ENCODE results near the gene EARS2.

DNA sequence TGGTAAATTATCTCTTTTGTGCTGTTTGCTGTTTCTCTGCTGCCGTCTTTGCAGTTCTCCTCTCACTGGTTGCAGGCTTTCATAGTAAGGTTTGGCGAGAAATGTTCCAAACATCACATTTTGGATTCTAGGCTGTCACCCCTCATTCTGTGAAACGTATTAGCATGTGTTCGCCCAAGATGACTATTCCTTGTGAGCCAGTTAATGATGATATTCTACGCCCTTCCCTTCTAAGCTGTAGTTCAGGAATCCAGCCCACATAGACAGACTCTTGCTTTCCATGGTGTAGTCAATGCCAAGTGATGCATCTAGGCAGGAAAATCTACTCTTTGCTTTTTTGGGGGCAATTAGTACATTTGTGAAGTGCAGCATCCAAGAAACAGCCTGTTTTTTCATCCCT is 14.7 kb upstream of the EARS2 start:
- TF ChIP-seq, protein P1, sequence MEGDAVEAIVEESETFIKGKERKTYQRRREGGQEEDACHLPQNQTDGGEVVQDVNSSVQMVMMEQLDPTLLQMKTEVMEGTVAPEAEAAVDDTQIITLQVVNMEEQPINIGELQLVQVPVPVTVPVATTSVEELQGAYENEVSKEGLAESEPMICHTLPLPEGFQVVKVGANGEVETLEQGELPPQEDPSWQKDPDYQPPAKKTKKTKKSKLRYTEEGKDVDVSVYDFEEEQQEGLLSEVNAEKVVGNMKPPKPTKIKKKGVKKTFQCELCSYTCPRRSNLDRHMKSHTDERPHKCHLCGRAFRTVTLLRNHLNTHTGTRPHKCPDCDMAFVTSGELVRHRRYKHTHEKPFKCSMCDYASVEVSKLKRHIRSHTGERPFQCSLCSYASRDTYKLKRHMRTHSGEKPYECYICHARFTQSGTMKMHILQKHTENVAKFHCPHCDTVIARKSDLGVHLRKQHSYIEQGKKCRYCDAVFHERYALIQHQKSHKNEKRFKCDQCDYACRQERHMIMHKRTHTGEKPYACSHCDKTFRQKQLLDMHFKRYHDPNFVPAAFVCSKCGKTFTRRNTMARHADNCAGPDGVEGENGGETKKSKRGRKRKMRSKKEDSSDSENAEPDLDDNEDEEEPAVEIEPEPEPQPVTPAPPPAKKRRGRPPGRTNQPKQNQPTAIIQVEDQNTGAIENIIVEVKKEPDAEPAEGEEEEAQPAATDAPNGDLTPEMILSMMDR (IDR thresholded peaks at IDR 0.05), result no peak
- TF ChIP-seq EP300 (IDR thresholded peaks at IDR 0.05), result no peak
- TF ChIP-seq POLR2A (IDR thresholded peaks at IDR 0.05), result no peak
